ENCODE measurements around the gene NRXN3.

DNA sequence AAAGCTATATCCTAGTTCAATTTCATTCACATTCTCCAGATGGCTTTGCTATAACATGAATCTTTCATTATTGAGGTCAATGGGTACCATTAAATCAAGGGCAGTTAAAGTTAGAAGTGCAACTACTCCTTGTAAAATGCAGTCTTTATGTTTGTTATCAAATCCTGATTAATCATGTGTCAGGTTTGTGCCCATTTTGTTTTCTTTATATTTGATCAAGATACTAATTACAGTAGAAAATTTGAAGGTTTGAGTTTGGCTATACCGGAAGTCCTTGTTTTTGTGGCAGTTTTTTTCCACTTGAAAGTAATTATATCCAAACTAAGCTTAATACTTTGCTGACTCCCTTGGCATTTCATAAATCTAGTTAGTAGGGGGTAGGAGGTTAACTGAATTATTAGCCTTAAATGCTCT lies 1528.1 kb downstream of the NRXN3 start:
- TF ChIP-seq, protein P1, sequence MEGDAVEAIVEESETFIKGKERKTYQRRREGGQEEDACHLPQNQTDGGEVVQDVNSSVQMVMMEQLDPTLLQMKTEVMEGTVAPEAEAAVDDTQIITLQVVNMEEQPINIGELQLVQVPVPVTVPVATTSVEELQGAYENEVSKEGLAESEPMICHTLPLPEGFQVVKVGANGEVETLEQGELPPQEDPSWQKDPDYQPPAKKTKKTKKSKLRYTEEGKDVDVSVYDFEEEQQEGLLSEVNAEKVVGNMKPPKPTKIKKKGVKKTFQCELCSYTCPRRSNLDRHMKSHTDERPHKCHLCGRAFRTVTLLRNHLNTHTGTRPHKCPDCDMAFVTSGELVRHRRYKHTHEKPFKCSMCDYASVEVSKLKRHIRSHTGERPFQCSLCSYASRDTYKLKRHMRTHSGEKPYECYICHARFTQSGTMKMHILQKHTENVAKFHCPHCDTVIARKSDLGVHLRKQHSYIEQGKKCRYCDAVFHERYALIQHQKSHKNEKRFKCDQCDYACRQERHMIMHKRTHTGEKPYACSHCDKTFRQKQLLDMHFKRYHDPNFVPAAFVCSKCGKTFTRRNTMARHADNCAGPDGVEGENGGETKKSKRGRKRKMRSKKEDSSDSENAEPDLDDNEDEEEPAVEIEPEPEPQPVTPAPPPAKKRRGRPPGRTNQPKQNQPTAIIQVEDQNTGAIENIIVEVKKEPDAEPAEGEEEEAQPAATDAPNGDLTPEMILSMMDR (IDR thresholded peaks at IDR 0.05; ENCODE audit: poor library complexity, severe bottlenecking), result no peak
- no peak for TF ChIP-seq TAF1 (IDR thresholded peaks at IDR 0.05; ENCODE audit: low read depth)
